Epithelial cell of umbilical artery (primary cell): ENCODE data around the gene SAMD1. TPM values are rescaled to one million over a fixed set of nuclear protein-coding genes. Genes with fewer than 3 reads are reported as not detected.

Source experiments
- total RNA-seq: library from RNA; depleted of rRNA; stranded (reverse); fragments of >200 nt; gene quantifications from 2 replicates; pipeline ENCODE4 v1.2.3, GENCODE V29; 2014

Gene SAMD1
- total RNA-seq: 14.1 and 16.2 TPM in 2 replicates

DNA sequence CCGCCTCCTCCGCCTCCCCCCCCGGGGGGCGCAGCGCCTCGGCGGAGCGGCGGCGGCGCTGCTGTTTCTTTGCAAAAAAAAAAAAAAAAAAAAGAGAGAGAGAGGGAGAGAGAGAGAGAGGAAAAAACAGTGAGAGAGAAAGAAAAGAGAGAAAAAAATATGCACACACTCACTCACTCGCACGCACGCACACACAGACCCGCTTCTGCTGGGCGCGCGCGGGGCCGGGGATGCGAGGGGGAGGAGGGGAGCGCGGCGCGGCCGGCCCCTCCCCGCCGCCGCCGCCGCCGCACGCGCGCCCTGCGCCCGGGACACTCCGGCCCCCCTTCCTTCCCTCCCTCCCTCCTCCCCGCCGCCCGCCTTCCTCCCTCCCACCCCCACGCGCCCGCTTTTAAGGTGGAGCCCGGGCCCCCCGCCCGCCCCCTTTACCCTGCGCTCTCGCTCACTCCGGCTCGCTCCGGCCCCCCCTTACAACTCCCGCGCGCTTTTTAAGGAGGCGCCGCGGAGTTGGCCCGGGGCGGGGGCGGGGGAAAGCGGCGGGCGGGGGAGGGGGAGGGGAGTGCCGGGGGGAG lies at the start of gene SAMD1:
SAMD1 (minus strand) TSS at position 243 of the 572 bp plus-strand sequence.

GRCh38 chr19:14136509-14137281 lies 46.1 kb upstream of the SAMD1 start, which contains the start of gene ASF1B:
ASF1B (minus strand) TSS chr19:14136589; CDS start chr19:14136456, 133 bp downstream.

DNA sequence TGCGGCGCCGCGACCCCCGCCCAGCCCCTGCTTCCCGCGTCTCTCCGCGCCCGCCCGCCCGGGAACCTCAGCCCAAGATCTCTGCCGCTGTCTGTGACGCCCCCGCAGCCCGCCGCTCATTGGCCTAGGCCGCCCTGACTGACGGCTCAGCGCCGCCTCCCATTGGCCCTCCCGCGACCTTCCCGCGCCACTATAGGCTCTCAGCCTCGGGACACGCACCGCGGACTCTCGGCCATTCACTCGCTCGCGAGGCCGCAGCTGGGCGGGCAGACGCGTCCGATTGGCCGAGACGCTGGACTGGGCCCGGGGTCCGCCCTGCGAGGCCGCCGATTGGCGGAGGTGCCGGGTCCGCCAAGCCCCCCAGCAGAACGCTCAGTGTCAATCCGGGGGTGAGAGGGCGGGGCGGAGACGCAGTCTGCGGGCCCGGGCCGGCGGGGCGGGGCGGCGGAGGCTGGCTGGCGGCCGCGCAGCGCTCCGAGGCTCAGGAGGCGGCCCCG lies 27.2 kb upstream of the SAMD1 start, which contains the start of gene PRKACA:
PRKACA (minus strand) TSS at position 95 of the 497 bp plus-strand sequence. CDS start 215 bp downstream, outside the sequence.

DNA sequence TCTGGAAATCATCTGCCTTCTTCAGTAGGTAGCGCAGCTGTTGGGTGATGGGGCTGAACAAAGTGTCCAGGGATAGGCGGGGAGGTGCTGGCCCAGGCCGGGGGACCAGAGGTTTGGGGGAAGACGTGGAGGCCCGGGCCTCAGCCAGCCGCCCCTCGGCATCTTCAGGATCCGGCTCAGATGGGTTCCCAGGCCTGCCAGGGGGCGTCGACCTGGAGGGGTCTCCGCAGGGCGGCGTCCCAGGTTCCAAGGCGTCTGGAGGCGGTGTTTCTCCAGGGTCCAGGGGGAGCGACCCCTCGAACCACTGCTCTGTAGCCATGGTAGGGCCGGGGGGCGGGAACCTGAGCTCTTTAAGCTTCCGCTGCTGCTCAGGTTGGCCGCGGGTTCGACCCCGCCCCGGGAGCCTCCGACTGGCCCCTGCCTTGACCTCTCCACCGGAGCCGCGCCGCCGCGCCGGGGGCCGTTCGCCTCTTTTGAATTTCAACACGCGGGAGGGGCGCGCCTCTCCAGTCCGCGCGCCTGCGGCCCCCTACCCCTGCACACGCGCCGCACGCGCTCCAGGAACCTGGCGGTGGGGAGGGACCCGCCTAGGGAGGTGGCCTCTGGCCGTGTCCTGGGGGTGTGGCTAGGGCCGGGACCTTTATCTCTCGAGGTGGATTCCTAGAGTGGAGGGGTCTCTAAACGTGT lies 5.1 kb downstream of the SAMD1 start, which contains the start of gene C19orf67:
C19orf67 (minus strand) TSS at position 475 of the 687 bp plus-strand sequence; CDS start at position 319, 156 bp downstream.

GRCh38 chr19:14072535-14073260 lies 17.9 kb downstream of the SAMD1 start, which contains the start of gene MISP3:
MISP3 (plus strand) TSS chr19:14072786; CDS start chr19:14073310, 524 bp downstream.

GRCh38 chr19:14061751-14062557 lies 28.6 kb downstream of the SAMD1 start, which contains the start of gene PALM3:
PALM3 (minus strand) TSS chr19:14062076; CDS start chr19:14061980, 96 bp downstream.

Other genes starting within 250 kb of the SAMD1 start
- gene NANOS3, start 213.6 kb downstream of the SAMD1 start, total RNA-seq: 1.2 TPM in 1 of 2 replicates, not detected in the other
- 0.32 and 1.1 TPM in 2 replicates for gene BRME1, start 184.6 kb downstream of the SAMD1 start, total RNA-seq
- gene CC2D1A, start 184.6 kb downstream of the SAMD1 start, total RNA-seq: 4.1 and 4.2 TPM in 2 replicates
- under 0.01 TPM in 1 of 2 replicates, not detected in the other for gene PODNL1, start 152.3 kb downstream of the SAMD1 start, total RNA-seq
- gene DCAF15, start 138.2 kb downstream of the SAMD1 start, total RNA-seq: 9.7 and 10.2 TPM in 2 replicates
- 0.97 and 1.5 TPM in 2 replicates for gene RFX1, start 84.4 kb downstream of the SAMD1 start, total RNA-seq
- gene RLN3, start 62.6 kb downstream of the SAMD1 start, total RNA-seq: not detected in 2 replicates
- gene IL27RA, start 59.0 kb downstream of the SAMD1 start, total RNA-seq: 12.3 and 14.0 TPM in 2 replicates
- gene PALM3, start 28.7 kb downstream of the SAMD1 start, total RNA-seq: 0.15 TPM in 1 of 2 replicates, not detected in the other
- gene MISP3, start 18.0 kb downstream of the SAMD1 start, total RNA-seq: 0.61 TPM in 1 of 2 replicates, not detected in the other
- not detected in 2 replicates for gene C19orf67, start 5.0 kb downstream of the SAMD1 start, total RNA-seq
- gene PRKACA, start 27.0 kb upstream of the SAMD1 start, total RNA-seq: 24.5 and 35.4 TPM in 2 replicates
- 17.9 TPM in 2 replicates for gene ASF1B, start 45.8 kb upstream of the SAMD1 start, total RNA-seq
- 1.9 and 2.1 TPM in 2 replicates for gene ADGRL1, start 115.4 kb upstream of the SAMD1 start, total RNA-seq